Measurements from ENCODE around the gene POLR3GL.
"Not testable (repeated sequence)": the region's sequence is repeated elsewhere in the genome, so short reads cannot be mapped to it uniquely, and the experiment has no call there.

Gene POLR3GL

DNA sequence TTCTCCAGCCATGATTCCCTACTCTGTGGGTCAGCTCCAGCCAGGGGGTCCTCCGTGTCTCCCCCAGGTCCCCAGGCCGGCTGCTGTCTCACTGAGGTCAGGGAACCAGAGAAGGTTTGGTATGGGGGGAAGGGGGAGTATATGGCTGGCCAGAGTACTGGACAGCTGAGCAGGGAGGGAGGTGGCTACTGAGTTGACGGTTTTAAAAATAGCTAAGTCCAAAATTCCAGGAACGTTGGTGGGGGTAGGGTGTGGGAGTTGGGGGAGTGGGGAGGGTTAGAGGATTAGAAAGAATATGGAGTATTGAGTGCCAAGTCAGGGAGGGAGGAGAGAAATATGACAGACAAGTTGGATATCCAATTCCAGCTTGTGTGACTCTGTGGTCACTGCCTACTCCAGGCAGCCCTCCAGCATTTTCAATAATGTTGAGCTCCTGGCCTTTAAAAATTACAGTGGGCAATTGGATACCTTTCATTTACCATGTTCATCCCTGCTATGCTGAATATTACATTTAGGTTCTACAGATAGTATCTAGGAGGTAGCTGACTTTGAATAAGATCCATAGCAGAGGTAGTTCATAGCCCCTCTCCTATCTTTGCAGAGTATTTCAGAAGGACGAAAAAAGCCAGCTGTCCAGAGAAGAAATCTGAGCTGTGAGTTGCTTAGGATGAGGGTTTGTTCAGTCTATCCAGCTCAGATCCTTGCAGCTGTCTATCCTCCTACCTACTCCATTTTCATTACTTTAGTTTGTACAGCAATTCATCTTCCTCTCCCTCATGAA lies 57.3 kb downstream of the POLR3GL start, which contains the start of gene HJV:
HJV (minus strand) TSS at position 114 of the 781 bp plus-strand sequence. CDS start 1,504 bp downstream, outside the sequence.
- no peak for DNase-seq

DNA sequence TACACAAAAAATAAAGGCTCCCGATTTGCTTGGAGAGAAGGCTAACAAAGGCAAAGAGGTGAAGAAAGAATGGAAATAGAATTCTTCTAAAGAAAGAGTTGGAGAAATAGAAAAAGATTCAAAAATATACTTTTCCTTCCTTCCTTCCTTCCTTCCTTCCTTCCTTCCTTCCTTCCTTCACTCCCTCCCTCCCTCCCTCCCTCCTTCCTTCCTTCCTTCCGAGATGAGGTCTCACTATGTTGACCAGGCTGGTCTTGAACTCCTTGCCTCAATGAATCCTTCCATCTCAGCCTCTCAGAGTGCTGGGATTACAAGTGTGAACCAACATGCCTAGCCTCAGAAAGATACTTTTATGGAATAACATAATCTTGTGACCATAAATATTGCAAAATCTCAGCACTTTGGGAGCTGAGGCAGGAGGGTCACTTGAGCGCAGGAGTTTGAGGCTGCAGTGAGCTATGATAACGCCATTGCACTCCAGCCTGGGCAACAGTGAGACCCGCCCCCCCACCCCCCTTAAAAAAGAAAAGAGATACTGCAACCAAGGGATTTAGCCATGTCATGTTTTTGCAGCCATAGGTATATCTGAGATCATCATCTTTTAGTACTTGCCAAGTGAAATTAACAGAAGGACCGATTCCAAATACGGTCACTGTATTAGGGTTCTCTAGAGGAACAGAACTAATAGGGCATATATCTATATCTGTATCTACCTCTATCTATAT lies 58.1 kb downstream of the POLR3GL start:
- DNase-seq, result no peak

DNA sequence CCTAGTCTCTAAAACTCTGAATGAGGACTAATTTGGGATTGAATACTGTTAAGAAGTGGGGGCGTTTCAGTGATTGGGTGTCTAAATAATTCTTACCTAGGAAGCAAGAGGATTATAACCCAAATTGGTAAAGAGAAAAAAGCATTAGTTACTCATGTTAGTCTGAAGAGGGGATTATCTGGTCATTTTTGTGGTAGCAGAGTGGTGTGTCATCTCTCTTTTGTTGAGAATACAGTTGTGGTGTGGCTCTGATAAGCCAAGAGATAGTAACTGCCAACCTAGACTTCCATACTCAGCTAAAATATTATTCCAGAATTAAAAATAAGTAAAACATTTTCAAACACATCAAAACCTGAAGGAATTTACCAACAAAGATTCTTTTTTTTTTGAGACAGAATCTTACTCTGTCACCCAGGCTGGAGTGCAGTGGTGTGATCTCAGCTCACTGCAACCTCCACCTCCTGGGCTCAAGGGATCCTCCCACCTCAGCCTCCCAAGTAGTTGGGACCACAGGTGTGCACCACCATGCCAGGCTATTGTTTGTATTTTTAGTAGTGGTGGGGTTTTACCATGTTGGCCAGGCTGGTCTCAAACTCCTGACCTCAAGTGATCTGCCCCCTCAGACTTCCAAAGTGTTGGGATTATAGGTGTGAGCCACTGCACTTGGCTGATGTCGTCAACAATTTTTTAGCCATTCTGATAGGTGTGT lies 61.5 kb downstream of the POLR3GL start:
- DNase-seq, result peak; percentile 18

DNA sequence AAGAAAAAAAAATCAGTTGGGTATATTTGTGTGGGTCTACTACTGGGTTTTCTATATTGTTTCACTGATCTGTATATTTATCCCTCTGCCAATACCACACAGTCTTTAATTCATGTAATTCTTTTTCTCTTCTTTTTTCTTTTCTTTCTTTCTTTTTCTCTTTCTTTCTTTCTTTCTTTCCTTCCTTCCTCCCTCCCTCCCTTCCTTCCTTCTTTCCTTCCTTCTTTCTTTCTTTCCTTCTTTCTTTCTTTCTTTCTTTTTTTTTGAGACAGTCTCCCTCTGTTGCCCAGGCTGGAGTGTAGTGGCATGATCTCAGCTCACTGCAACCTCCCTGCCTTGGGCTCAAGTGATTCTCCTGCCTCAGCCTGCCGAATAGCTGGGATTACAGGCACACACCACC lies 62.2 kb downstream of the POLR3GL start:
- not testable (repeated sequence) for DNase-seq

Measured in fibroblast of skin of right biceps (primary cell).